HG02571 (cell line): ENCODE data around the gene RBPMS2.

Experiments
- ATAC-seq: cut with Tn5 transposase; IDR thresholded peaks from one replicate; pipeline ENCODE4 v1.9.1; 2021; ENCODE audit warnings: mild to moderate bottlenecking, moderate library complexity; ENCODE audit not compliant: unreplicated experiment

Gene RBPMS2

GRCh38 chr15:64783796-64784195, 8.4 kb upstream of the RBPMS2 start:
- ATAC-seq, result no peak

GRCh38 chr15:64782751-64783150, 7.4 kb upstream of the RBPMS2 start:
- no peak for ATAC-seq

GRCh38 chr15:64781299-64781698, 5.9 kb upstream of the RBPMS2 start:
- ATAC-seq, result no peak

GRCh38 chr15:64780600-64781156, 5.3 kb upstream of the RBPMS2 start:
- ATAC-seq, result no peak

GRCh38 chr15:64779630-64780029, 4.2 kb upstream of the RBPMS2 start:
- ATAC-seq, result no peak

GRCh38 chr15:64779024-64779423, 3.6 kb upstream of the RBPMS2 start:
- ATAC-seq, result no peak

- ATAC-seq, result no peak
These were observed 1.0 kb upstream of the RBPMS2 start for GRCh38 chr15:64776402-64776786.

GRCh38 chr15:64774629-64775493, 528 bp downstream of the RBPMS2 start:
- no peak for ATAC-seq

GRCh38 chr15:64774037-64774628, 1.3 kb downstream of the RBPMS2 start:
- no peak for ATAC-seq

- no peak for ATAC-seq
These were observed 1.8 kb downstream of the RBPMS2 start for GRCh38 chr15:64773606-64774005.

- no peak for ATAC-seq
These were observed 2.4 kb downstream of the RBPMS2 start for GRCh38 chr15:64772964-64773363.

- ATAC-seq, result no peak
These were observed 2.9 kb downstream of the RBPMS2 start for GRCh38 chr15:64772488-64772887.

- no peak for ATAC-seq
These were observed 4.8 kb downstream of the RBPMS2 start for GRCh38 chr15:64770626-64771025.

GRCh38 chr15:64767203-64767602, 8.2 kb downstream of the RBPMS2 start:
- ATAC-seq, result no peak

GRCh38 chr15:64766058-64766457, 9.3 kb downstream of the RBPMS2 start:
- ATAC-seq, result no peak

- ATAC-seq, result no peak
These were observed 11.5 kb downstream of the RBPMS2 start for GRCh38 chr15:64763874-64764273.

GRCh38 chr15:64763462-64763861, 11.9 kb downstream of the RBPMS2 start:
- ATAC-seq, result no peak

- ATAC-seq, result no peak
These were observed 12.4 kb downstream of the RBPMS2 start for GRCh38 chr15:64763021-64763420.

GRCh38 chr15:64762546-64762945, 12.8 kb downstream of the RBPMS2 start:
- ATAC-seq, result no peak

GRCh38 chr15:64761156-64761555, 14.2 kb downstream of the RBPMS2 start:
- no peak for ATAC-seq

- ATAC-seq, result no peak
These were observed 15.3 kb downstream of the RBPMS2 start for GRCh38 chr15:64760056-64760455.

GRCh38 chr15:64755427-64755940, 19.9 kb downstream of the RBPMS2 start:
- no peak for ATAC-seq
